Vagina (tissue), 2 donors: ENCODE results near the gene ELMOD3. TPM values are rescaled to one million over a fixed set of nuclear protein-coding genes. Genes with fewer than 3 reads are reported as not detected.
"Not testable (repeated sequence)": the region's sequence is repeated elsewhere in the genome, so short reads cannot be mapped to it uniquely, and the experiment has no call there.

Source experiments
- DNase-seq, 2 donors: peaks; one replicate each; pipeline ENCODE4 v3.0.0-alpha.2; 2017; ENCODE audit errors: extremely low spot score in 2 of 2
- H3K27ac ChIP-seq: fragments of 200-600 bp; sonication (generic); one replicate; pipeline ENCODE4 v1.5.1; 2019
- H3K27me3 ChIP-seq: fragments of 200-600 bp; sonication (generic); one replicate; pipeline ENCODE4 v1.5.1; 2019
- H3K36me3 ChIP-seq, 2 donors: fragments of 200-600 bp; sonication (generic); one replicate each; pipeline ENCODE4 v1.5.1; 2017 to 2019
- H3K4me1 ChIP-seq: fragments of 200-600 bp; sonication (generic); one replicate; pipeline ENCODE4 v1.5.1; 2019
- H3K4me3 ChIP-seq, 2 donors: fragments of 200-600 bp; sonication (generic); 1 replicate in 1 of 2; 2 replicates in 1 of 2; pipeline ENCODE4 v1.5.1; 2016 to 2019
- H3K9me3 ChIP-seq: fragments of 200-600 bp; sonication (generic); one replicate; pipeline ENCODE4 v1.5.1; 2019
- POLR2A ChIP-seq, 2 donors: fragments of 450-650 bp; IDR thresholded peaks; one replicate each; pipeline ENCODE4 v1.6.1; 2017; ENCODE audit warnings: antibody characterized with exemption in 2 of 2, mild to moderate bottlenecking in 2 of 2, moderate library complexity in 2 of 2
- POLR2AphosphoS5 ChIP-seq, 2 donors: sonication (generic); formaldehyde crosslinking; IDR thresholded peaks; one replicate each; pipeline ENCODE4 v1.9.0; 2017; ENCODE audit warnings: antibody characterized with exemption in 2 of 2, mild to moderate bottlenecking in 2 of 2, low read depth in 1 of 2; ENCODE audit not compliant: insufficient read depth in 1 of 2
- intact Hi-C: fragments of 100-400 bp; cut with DNase I; formaldehyde crosslinking; loops from one replicate; pipeline ENCODE4 v1.15.1; 2023
- small RNA-seq: library from RNA; depleted of rRNA; stranded (forward); fragments of <200 nt; gene quantifications from one replicate; pipeline ENCODE3, GENCODE V24; 2016
- total RNA-seq: library from RNA; depleted of rRNA; stranded (reverse); fragments of >200 nt; gene quantifications from one replicate; pipeline ENCODE4 v1.2.3, GENCODE V29; 2016
- TF ChIP-seq, protein P1 (sequence below), 3 experiments: fragments of 450-650 bp in 2 of 3; fragments of 200-600 bp in 1 of 3; sonication (generic) in 1 of 3; IDR thresholded peaks; one replicate each; pipeline ENCODE4 v1.5.1; 2017 to 2019; ENCODE audit warnings: antibody characterized with exemption in 3 of 3, mild to moderate bottlenecking in 2 of 3, moderate library complexity in 2 of 3

Gene ELMOD3
- total RNA-seq, 1 donor from 2014 or later, result 44.7 TPM

DNA sequence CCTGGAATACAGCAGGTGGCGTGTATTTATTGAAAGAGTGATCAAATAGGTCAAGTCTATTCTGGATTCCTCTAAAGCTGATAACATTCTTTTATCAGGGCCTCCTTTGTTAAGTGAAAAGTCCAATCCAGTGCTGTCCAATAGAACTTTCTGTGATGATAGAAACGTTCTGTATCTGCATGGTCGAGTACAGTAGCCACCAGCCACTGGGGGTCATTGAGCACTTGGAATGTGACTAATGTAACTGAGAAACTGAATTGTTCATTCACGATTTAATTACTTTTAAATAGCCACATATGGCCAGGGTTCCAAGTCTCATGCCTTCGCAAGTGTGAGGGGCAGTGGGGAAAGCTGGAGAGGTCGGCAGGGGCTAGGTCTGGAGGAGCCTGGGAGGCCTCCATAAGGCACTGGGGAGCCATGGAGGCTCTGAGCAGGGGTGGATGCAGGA is 84.5 kb downstream of the ELMOD3 start:
- intact Hi-C loops, result no loop called here
- no peaks in the 10 kb centered on the region for H3K36me3 ChIP-seq
- no peak overlapping the region for H3K4me3 ChIP-seq
- no peak for DNase-seq
- H3K9me3 ChIP-seq, result no peaks in the 10 kb centered on the region
- H3K27ac ChIP-seq, result peak overlapping the region; percentile 90
- TF ChIP-seq POLR2A (IDR thresholded peaks at IDR 0.05) (no peak), POLR2AphosphoS5 (IDR thresholded peaks at IDR 0.05; ENCODE audit: insufficient read depth in 1 of 2, low read depth in 1 of 2) (no peak)
- TF ChIP-seq, protein P1, sequence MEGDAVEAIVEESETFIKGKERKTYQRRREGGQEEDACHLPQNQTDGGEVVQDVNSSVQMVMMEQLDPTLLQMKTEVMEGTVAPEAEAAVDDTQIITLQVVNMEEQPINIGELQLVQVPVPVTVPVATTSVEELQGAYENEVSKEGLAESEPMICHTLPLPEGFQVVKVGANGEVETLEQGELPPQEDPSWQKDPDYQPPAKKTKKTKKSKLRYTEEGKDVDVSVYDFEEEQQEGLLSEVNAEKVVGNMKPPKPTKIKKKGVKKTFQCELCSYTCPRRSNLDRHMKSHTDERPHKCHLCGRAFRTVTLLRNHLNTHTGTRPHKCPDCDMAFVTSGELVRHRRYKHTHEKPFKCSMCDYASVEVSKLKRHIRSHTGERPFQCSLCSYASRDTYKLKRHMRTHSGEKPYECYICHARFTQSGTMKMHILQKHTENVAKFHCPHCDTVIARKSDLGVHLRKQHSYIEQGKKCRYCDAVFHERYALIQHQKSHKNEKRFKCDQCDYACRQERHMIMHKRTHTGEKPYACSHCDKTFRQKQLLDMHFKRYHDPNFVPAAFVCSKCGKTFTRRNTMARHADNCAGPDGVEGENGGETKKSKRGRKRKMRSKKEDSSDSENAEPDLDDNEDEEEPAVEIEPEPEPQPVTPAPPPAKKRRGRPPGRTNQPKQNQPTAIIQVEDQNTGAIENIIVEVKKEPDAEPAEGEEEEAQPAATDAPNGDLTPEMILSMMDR (IDR thresholded peaks at IDR 0.05), result no peak
- peaks cover 43% of the 10 kb centered on the region for H3K4me1 ChIP-seq
- H3K27me3 ChIP-seq, result no peaks in the 10 kb centered on the region

DNA sequence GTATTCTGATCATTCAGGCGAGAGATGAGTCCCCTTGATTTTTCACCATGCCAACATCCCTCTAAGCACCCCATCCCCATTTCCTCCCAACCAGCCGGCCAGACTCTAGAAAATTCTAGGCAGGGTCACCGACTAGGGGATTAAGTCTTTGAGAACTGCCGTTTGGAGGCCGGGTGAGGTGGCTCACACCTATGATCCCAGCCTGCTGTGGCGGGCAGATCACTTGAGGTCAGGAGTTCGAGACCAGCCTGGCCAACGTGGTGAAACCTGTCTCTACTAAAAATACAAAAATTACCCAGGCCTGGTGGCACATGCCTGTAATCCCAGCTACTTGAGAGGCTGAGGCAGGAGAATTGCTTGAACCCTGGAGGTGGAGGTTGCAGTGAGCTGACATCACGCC is 85.0 kb downstream of the ELMOD3 start:
- H3K27ac ChIP-seq, result peak overlapping the region; percentile 90

DNA sequence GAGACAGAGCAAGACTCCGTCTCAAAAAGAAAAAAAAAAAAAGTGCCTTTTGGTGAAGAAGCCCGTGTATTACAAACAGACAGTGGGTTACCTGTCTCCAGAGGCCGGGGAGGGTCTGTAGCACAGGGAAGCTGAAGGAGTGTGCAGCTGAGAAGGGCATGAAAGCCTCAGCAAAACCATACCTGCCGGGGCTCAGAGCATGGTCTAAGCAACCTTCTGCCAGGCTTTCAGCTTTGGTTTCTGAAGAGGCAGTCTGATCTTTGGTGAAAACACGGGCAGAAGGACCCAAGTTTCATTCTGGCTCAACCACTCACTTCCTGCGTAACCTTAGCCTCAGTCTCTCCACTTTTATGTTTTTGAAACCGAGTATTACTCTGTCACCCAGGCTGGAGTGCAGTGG is 85.4 kb downstream of the ELMOD3 start:
- Histone ChIP-seq H3K27me3 (no peaks in the 10 kb centered on the region), H3K27ac (no peak overlapping the region), H3K4me1 (peaks cover 37% of the 10 kb centered on the region), H3K36me3 (no peaks in the 10 kb centered on the region), H3K9me3 (no peaks in the 10 kb centered on the region), H3K4me3 (no peak overlapping the region)
- intact Hi-C loops, result no loop called here
- no peak for DNase-seq
- TF ChIP-seq POLR2AphosphoS5 (IDR thresholded peaks at IDR 0.05; ENCODE audit: insufficient read depth in 1 of 2, low read depth in 1 of 2) (no peak), POLR2A (IDR thresholded peaks at IDR 0.05) (no peak)
- TF ChIP-seq, protein P1 (IDR thresholded peaks at IDR 0.05), result no peak

More for the DNA sequence above, 85.0 kb downstream of the ELMOD3 start:
- intact Hi-C loops, H3K27me3 ChIP-seq, DNase-seq, H3K4me3 ChIP-seq, H3K9me3 ChIP-seq, H3K36me3 ChIP-seq: not testable (repeated sequence)
- peaks cover 38% of the 10 kb centered on the region for H3K4me1 ChIP-seq

DNA sequence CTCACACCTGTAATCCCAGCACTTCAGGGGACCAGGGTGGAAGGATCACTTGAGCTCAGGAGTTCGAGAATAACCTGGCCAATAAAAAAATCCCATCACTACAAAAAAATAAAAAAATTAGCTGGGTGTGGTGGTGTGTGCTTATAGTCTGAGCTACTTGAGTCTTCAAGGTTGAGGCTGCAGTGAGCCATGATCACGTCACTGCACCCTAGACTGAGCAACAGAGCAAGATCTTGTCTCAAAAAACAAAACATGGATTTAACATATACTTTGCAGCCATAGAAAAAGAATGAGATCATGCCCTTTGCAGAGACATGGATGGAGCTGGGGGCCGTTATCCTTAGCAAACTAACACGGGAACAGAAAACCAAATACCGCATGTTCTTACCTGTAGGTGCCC is 86.2 kb downstream of the ELMOD3 start:
- H3K4me1 ChIP-seq, result peaks cover 43% of the 10 kb centered on the region

More for the DNA sequence above, 86.2 kb downstream of the ELMOD3 start:
- Histone ChIP-seq H3K4me3 (no peak overlapping the region), H3K9me3 (no peaks in the 10 kb centered on the region), H3K36me3 (no peaks in the 10 kb centered on the region), H3K27me3 (no peaks in the 10 kb centered on the region), H3K27ac (no peak overlapping the region)
- no peak for DNase-seq
- TF ChIP-seq POLR2A (IDR thresholded peaks at IDR 0.05) (no peak), POLR2AphosphoS5 (IDR thresholded peaks at IDR 0.05; ENCODE audit: insufficient read depth in 1 of 2, low read depth in 1 of 2) (no peak)
- TF ChIP-seq, protein P1 (IDR thresholded peaks at IDR 0.05), result no peak
- intact Hi-C loops, result no loop called here

Small RNA genes within 50 kb of the gene (small RNA-seq; reads per million reads assigned to genes)
- gene AC062037.1, result not detected
- not detected for gene AC062037.2
- not detected for gene RF00019
- not detected for gene RN7SL113P

Other genes starting within 250 kb of the ELMOD3 start
- gene TCF7L1, start 221.4 kb upstream of the ELMOD3 start, total RNA-seq, result 8.3 TPM
- gene TGOLN2, start 26.8 kb upstream of the ELMOD3 start, total RNA-seq, result 96.0 TPM
- 62.1 TPM for gene RETSAT, start 241 bp upstream of the ELMOD3 start, total RNA-seq
- 165 TPM for gene CAPG, start 55.6 kb downstream of the ELMOD3 start, total RNA-seq
- not detected for gene SH2D6, start 63.9 kb downstream of the ELMOD3 start, total RNA-seq
- gene MAT2A, start 184.4 kb downstream of the ELMOD3 start, total RNA-seq, result 177 TPM
- 18.2 TPM for gene GGCX, start 206.7 kb downstream of the ELMOD3 start, total RNA-seq
- gene VAMP8, start 222.8 kb downstream of the ELMOD3 start, total RNA-seq, result 46.2 TPM
- gene VAMP5, start 229.7 kb downstream of the ELMOD3 start, total RNA-seq, result 42.5 TPM
- 107 TPM for gene RNF181, start 241.0 kb downstream of the ELMOD3 start, total RNA-seq
- 22.6 TPM for gene TMEM150A, start 247.9 kb downstream of the ELMOD3 start, total RNA-seq